SH-SY5Y (cell line): Measurements from ENCODE around the gene EBI3.

Experiments used
- GATA2 ChIP-seq: IDR thresholded peaks from 2 replicates; pipeline ENCODE4 v1.6.1; 2011; ENCODE audit warnings: mild to moderate bottlenecking, low read depth, low read length
- GATA3 ChIP-seq: IDR thresholded peaks from 2 replicates; pipeline ENCODE4 v1.6.1; 2011; ENCODE audit warnings: low read depth, mild to moderate bottlenecking, low read length, moderate library complexity

The EBI3 gene

DNA sequence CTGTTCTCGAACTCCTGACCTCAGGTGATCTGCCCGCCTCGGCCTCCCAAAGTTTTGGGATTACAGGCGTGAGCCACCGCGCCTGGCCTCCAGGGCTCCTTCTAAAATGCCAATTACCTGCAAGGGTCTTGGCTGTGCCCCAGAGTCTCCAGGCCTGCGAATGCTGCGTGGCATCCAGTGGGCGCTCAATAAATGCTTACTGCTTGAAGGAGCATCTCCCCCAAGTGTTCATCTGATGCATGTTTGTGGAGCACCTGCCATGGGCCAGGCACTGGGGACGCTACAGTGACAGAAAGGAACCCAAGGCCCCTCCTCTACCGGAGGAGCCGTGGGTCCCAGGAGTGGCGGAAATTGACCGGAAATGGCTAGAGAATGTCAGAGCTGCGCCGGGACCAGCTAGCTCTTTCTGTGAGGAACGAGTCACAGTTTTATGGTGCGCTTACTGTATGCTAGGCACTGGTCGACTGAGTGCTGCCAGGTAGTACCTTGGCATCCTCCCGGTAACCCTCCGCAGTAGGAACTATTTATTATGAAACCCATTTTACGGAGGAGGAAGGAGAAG, 32.7 kb upstream of the EBI3 start:
- TF ChIP-seq GATA3 (no peak), GATA2 (no peak)

DNA sequence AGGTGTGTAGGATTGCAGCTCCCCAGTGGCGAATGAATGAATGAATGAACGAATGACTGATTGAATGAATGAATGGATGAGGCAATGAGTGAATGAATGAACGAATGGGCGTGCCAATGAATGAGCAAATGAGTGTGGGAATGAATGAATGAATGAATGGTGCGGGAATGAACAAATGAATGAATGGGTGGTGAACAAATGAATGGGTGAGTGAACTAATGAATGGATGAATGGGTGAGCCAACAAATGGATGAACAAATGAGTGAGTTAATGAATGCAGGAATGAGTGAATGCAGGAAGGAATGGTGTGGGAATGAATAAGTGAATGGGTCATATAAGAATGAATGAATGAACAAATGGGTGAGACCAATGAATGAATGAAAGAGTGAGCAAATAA, 32.1 kb upstream of the EBI3 start:
- no peak for TF ChIP-seq GATA2
- TF ChIP-seq GATA3 = no peak

DNA sequence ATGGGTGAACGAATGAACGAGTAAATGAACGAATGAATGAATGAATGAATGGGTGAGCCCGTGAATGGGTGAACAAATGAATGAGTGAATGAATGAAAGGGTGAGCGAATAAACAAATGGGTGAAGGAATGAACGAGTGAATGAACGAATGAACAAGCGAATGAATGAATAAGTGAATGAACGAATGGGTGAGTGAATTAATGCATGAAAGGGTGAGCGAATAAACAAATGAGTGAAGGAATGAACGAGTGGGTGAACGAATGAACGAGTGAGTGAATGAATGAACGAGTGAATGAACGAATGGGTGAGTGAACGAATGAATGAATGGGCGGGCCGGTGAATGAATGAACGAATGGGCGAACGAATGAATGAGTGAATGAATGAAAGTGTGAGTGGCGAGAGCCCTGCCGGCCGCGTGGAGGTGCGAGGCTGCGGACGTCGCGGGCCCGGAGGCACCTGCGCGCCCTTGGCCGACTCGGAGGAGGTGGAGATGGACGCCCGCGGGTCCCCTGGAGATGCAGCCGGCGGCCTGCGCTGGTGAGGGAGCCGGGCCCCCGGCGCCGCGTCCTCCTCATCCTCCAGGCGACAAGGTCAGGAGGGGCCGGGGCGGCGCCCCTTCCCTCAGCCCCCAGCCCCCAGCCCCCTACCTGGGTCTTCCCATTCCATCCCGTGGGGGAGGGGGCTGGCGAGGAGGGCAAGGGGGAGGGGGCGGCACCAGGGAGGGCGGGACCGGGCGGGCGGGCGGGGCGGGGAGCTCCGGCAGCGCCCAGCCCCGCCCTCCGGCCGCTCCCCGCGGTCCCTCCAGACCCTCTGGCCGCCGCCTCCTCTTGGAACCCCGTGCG, 31.5 kb upstream of the EBI3 start:
- TF ChIP-seq GATA3 = no peak
- TF ChIP-seq GATA2 = no peak

DNA sequence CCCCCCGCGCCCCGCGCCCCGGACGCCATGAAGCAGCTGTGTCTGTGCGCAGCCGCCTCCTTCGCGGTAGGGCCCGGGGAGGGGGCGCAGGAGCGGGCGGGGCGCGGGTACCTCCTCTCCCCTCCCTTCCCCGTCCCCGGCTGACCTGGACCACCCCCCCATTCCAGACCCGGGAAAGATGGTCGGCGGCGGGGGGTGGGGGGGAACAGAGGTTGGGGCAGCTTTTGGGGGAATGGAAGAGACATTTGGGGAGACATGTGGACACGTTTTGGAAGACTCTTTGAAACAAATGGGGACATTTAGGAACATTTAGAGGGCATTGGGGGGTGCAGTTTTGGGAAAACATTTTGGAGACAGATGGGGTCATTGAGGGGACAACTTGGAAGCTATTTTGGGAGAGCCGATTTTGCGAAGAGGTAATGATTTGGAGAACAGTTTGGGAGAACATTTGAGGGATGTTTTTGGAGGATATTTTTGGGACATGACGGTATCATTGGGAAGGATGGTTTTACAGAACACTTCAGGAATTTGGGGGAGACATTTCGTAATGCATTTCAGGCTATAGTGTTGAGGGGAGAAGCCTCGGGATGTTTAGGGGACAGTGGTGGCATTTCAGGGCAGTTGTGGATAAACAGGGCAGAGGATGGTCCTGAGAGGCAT, 30.7 kb upstream of the EBI3 start:
- TF ChIP-seq GATA3 = no peak
- TF ChIP-seq GATA2 = no peak

DNA sequence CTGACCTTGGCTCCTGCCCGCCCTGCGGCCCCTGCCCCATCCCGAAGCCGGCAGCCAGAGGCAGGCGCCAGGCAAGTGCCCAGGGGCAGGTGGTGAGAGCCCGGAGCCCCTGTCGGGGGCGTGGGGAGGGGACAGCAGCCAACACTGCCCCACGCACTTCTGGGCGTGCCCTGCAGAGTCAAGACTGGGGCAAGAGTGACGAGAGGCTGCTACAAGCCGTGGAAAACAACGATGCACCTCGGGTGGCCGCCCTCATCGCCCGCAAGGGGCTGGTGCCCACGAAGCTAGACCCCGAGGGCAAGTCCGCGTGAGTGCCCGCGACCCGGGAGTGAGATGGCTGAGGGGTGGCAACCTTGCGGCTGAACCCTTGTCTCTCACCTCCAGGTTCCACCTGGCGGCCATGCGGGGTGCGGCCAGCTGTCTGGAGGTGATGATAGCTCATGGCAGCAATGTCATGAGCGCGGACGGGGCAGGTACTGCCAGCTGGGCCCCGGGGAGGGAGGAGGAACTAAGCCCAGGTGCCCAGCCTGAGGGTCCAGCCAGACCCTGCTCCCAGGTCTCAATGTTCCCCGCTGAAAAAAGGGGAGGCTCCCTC, 29.5 kb upstream of the EBI3 start:
- TF ChIP-seq GATA2 (no peak), GATA3 (no peak)

DNA sequence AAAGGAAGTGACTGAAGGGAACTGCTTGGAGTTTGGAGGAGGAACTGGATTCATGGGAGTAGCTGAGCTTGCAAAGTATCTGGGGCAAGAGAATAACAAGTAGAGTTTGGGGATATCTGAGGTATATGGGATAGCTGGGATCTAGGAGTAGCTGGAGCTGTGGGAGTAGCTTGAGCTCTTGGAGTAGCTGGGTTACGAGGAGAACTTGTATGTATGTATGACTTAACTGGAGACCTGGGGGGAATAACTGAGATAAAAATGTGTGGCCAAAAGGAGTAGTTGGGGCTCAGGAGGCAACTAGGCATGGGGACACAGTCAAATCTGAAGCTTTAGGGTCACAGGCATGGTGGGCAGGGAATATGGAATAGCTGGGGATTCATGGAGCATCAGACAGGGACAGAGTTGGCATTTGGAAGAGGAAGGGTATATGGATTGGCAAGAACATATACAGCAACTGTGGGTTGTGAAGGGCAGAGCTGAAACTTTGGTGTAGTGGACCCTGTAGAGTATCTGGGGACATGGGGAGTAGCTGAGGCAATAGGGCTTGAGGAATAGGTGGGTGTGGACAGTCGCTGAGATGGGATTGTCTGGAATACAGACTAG, 28.3 kb upstream of the EBI3 start:
- TF ChIP-seq GATA2 = no peak

DNA sequence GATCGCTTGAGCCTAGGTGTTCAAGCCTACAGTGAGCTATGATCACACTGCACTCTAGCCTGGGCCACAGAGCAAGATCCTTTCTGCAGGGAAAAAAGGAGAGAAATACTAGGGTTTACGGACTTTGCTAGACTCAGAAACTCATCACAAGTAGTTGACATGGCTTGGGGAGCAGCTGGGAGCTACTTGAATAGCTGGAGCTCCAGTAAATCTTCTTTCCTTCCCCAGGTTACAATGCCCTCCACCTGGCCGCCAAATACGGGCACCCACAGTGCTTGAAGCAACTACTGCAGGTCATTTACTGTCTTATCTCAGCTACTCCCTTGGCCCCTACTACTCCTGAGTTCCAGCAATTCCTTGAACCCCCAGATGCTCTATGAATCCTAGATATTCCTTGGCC, 27.5 kb upstream of the EBI3 start:
- TF ChIP-seq GATA2 (no peak), GATA3 (no peak)

DNA sequence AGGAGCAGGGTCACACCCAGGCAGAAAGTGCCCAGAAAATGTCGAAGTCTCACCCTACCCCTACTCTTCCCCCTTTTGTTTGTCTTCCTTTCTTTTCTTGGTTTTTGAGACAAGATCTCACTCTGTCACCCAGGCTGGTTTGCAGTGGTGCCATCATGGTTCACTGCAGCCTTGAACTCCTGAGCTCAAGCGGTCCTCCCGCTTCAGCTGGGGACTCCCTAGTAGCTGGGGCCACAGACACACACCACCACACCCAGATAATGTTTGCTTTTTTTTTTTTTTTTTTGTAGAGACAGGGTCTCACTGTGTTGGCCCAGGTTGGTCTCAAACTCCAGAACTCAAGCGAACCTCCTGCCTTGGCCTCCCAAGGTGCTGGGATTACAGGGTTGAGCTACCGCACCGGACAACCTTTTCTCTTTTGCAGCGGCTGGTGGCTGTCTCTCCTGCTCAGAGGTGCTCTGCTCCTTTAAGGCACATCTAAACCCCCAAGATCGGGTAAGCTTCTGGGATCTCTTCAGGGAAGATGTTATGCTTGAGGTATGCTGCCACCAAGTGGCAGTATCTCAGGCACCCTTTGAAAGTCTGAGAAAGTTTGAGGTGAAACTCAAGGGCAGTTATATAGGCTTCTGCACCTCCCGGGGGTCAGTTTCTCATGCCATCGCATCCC, 22.4 kb upstream of the EBI3 start:
- no peak for TF ChIP-seq GATA2
- no peak for TF ChIP-seq GATA3

DNA sequence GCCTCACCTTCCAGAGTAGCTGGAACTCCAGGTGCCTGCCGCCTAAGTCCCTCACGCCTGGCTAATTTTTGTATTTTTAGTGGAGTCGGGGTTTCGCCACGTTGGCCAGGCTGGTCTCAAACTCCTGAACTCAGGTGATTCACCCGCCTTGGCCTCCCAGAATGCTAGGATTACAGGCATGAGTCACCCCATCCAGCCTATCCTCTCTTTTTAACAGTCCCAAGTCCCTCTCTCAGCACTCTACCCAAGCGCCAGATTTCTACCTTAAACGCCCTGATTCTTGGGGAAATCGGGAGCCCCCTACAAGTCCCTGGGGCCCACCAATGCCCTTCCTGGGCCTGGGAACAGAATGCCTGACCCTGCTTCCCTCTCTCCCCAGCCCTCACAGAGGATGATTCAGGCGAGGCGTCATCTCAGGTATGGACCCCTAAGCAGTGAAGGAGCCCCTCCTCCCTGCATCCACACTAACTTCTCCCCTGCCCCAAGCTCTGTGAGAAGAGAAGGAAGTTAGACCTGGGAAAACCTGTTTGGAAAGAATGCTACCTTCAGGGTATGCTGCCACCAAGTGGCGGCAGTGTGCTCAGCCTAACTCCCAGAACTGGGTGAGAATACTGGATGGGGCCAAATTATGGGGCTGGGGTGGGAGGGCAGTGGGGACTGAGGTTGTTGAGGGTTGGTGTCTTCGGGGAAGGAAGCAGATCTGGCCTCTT, 20.8 kb upstream of the EBI3 start:
- TF ChIP-seq GATA2 = no peak
- no peak for TF ChIP-seq GATA3

DNA sequence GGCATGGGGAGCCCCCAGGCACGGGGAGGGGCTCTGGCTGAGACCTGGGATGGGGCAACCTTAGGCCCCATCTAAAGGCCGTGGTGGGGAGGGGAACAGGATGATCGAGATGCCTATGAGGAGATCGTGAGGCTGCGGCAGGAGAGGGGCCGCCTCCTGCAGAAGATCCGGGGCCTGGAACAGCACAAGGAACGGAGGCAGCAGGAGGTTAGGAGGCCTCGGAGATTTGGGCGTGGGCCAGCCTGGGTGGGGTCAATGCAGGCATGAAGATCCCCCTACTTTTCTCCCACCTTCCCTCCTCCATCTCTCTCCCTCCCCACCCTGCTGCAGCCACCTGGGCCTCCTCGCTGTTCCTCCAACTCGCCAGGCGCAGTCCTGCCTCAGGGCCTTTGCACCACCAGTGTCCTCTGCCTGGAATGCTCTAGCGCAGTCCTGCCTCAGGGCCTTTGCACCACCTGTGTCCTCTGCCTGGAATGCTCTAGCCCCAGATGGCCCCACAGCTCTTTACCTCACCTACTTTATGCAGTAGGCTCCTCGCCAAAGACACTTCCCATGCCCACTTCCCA, 19.1 kb upstream of the EBI3 start:
- TF ChIP-seq GATA2 (no peak), GATA3 (no peak)

DNA sequence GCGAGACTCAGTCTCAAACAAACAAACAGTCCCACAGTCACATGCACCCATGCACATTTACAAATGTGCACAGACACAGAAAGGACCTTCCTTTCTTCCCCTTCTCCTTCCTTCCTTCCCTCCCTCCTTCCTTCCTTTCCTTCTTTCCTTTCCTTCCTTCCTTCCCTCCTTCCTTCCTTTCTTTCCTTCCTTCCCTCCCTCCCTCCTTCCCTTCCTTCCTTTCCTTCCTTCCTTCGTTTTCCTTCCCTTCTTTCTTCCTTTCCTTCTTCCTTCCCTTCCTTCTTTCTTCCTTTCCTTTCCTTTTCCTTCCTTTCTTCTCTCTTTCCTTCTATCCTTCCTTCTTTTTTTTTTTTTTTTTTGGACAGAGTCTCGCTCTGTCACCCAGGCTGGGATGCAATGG, 16.2 kb upstream of the EBI3 start:
- TF ChIP-seq GATA2 = no peak
- TF ChIP-seq GATA3 = no peak

DNA sequence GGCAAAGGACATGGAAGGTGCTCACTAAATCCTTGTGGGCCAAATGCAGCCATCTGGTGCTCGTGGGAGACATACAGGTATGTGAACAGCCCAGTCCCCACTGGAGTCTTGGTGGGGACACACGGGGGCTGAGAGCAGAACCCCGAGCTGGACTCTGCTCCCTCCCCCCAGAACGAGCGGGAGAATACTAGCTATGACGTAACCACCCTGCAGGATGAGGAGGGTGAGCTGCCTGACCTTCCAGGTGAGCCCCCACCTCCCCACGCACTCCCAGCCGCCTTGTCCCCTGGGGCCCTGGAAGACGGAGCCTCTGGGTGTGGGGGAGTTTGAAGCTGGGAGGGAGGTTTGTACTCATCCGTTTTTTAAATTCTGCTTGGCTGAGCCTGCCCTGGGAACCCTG, 13.5 kb upstream of the EBI3 start:
- no peak for TF ChIP-seq GATA3
- TF ChIP-seq GATA2 = no peak

DNA sequence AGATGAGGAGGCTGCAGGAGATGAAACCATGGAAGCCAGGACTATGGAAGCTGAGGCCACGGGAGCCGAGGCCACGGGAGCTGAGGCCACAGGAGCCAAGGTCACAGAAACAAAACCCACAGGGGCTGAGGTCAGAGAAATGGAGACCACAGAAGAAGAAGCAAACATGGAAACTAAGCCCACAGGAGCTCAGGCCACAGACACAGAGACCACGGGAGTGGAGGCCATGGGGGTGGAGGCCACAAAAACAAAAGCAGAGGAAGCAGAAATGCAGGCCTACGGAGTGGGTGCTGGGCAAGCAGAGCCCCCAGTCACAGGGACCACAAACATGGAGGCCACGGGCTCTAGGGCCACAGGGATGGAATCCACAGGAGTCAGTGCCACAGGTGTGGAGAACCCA, 12.5 kb upstream of the EBI3 start:
- TF ChIP-seq GATA2 (no peak), GATA3 (no peak)
